Stimulated activated CD8-positive, alpha-beta memory T cell treated with anti-CD3 and anti-CD28 coated beads, Interleukin-12 subunit alpha, Interleukin-12 subunit beta, amount 100 ng/mL, for 1 hour (primary cell): ENCODE data around the gene PRELID2.
"Not testable (repeated sequence)": the region's sequence is repeated elsewhere in the genome, so short reads cannot be mapped to it uniquely, and the experiment has no call there.

Experiments
- DNase-seq: peaks from one replicate; pipeline ENCODE4 v3.0.0-alpha.2; 2020; ENCODE audit warnings: low read depth

Gene PRELID2

DNA sequence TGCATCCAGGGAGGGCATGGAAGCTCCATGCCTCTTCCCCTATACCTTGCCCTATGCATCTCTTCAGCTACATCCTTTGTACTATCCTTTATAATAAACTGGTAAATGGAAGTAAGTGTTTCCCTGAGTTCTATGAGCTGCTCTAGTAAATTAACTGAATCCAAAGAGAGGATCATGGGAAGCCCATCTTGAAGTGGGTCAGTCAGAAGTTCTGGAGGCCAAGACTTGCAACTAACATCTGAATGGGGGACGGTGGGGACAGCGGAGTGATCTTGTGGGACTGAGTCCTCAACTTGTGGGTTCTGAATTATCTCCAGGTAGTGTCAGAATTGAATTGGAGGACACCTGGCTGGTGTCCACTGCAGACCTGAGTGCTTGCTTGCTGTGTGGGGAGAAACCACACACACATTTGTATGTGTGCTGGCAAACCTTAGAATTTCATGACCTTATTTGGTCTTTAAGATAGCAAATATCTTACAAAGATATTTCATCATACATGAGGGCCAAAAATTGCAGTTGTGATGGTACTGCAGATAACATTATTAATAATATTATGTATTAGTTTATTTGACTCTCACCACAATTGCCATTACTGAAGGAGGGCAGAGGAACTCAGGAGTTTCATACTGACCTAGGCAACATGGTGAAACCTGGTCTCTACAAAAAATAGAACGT lies 5.5 kb upstream of the PRELID2 start:
- no peak for DNase-seq

DNA sequence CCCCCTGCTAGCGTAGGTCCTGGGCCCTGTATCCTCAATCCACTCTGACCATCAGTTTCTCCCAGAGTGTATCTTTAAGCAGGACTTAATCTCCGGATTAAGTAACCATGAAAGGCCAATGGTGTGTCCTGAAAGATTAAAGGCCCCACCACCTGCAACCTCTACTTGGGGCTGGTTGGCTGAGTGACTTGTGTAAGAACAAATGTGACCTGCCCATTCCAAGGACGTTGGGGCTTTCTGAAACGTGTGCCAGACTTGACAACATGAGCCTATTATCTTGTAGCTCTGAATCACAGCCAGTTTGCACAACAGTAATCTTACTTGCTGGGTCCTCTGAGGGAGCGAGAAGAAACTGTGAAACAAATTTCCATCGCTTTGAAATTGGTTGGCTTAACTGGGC lies 3.1 kb upstream of the PRELID2 start:
- DNase-seq, result no peak

DNA sequence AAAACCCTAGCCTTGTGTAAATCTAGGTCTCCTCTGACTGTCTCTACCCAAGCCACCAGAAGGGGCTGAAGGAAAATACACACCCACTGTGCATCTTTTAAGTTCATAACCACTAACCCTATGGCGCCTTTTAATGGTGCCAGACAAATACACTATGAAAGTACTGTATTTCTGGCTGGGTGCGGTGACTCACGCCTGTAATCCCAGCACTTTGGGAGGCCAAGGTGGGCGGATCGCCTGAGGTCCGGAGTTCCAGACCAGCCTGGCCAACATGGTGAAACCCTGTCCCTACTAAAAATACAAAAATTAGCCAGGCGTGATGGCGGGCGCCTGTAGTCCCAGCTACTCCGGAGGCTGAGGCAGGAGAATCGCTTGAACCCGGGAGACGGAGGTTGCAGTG lies 1.1 kb upstream of the PRELID2 start:
- not testable (repeated sequence) for DNase-seq

DNA sequence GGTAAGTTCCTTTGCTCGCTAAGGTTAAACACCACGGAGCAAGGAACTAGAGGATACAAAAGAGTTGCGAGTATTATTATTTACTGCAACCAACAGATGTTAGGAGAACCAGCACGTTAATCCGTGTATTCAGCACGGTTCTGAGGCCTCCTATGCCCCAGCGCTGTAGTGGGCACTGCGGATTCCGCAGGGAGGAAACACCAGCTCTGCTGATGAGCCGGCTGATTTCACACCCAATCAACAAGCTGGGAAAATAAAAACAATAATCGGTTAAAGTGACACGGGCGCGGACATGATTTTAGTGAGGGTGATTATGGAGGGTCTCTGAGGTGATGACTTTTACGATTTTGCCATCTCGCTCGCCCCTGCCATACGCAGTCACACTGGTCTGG lies 702 bp upstream of the PRELID2 start:
- DNase-seq, result no peak

DNA sequence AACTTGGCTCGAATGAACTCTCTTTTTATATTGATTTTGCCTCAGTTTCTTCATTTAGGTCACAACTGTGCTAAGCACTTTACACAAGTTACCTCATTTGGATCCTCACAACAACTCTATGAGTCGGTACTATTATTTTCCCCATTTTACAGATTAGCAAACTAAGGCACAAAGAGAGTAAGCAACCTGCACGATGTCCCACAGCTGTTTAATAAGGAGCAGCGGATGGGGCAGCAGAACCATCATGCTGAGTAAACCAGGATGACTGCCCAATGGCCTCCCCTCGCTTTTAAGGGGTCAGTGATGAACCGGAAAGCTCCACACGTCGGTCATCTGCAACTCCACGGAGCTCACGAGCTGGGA lies 607 bp downstream of the PRELID2 start:
- DNase-seq, result no peak

DNA sequence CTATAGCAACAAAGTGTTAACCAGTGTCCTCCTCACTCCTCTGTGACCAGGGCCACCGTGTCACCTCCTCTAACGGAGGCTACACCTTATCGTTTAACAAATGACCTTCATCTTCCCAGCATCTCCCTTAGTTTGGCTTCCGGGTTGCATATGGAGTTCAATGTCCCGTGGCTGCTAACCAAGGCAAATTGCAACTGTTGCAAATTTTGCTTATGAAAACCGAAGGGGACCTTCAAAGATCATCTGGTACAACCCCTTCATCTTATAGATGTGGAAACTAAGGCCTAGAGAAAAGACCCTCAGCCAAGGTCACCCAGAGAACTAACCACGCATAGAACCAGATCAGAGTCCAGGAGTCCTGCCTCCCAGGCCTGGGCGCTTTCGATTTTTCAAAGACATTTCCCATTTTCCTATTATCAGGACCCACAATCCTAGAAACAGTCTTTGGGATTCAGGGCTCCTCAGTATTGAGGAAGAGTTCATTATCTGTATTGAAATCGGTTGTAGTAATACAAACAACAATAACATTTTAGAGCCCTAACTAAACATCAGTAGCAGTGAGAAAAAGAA lies 1.4 kb downstream of the PRELID2 start:
- no peak for DNase-seq

DNA sequence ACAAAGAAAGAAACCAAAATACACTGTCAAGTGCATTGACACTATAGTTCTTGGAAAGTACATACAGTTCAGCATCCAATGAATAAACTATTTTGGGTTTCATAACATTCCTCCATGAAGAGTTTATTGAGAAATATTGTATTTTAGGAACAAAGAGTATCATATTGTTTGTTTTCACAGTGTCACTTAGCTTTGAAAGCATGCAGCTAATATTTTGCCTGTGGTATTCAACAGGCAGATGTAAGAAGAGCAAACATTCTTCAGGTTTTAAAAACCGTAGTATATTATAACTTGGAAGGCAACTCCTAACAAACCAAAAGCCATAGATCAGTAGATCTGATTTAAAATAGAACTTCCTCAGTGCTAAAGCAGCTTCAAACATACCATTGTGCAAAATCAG lies 4.5 kb downstream of the PRELID2 start:
- DNase-seq, result no peak

DNA sequence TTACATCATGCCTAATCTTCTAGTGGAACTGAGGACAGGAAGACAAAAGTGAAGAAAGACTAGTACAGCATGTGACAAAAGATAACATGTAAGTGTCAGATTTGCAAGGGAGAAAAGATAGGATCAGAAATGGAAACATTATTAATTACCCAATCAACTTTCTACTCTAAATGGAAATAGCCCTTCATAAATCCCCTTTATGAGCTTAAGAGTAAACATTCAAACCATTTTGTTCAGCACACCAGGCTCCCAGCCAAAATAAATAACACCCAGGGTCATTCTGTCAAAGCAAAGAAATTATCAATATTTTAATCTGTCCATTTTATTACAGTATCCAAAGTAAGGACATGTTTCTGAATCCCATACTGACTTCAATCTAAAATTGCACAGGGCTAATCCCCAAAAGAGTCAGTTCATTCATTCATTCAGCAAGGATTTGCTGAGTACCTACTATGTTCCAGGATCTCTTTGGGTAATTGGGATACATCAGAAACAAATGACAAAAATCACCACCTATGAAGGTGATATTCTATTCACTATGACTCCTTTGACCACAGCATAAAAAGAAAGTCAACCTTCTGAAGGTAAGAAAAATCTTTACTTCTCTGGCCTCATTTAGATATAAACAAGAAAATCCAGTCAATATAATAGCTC lies 5.3 kb downstream of the PRELID2 start:
- DNase-seq, result no peak

DNA sequence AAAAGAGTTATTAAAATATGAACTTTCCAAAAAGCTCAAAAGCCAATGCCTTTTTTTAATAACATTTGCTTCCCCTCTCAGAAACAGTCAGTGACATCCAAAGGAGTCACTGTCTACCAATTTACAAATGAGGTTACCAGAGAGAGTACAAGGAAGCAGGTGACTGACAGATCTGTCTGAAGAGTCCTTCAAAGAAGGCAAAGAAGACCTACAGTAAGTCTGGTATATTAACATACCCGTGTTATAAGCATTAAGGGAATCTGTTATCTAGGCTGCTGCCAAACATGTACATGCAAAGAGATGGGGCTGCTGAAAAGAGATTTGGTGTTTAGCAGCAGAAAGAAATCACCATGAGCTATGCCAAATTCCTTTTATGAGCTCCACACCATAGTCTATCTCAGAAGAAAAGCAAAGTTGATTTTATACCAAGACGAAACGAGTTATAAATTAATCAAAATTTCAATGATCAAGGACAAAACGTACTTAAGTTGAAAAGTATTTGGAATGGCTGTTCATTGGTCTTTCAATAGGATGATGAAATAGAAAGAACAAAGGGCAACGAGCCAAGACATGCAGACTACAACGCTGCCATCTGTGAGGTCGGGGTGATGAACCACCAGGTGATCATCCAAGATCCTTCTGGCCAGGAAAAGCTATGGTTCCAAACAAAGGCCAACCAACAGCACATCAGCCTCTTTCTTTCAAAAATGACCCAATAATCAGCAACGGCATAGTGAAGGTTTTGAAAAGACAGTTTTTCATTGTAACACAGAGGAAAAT lies 8.1 kb downstream of the PRELID2 start:
- no peak for DNase-seq

DNA sequence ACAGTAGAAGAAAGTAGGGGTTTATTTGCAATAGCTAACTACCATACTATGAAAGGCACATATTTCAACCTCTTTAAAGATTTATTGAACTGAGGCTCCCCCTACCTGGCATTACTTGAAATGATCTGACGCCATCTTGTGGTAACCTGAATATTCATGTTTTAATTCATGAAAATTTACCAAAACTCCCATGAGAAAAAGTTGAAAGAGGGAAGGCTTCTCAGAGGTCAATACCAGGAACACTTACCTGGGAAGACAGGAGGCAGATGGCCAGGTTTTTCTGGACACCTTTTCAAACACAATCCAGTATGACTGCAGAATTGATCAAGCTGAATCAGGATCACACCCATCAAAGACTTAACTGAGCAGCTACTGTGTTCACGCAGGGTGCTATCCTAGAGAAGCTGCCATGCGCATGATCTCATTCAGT lies 9.4 kb downstream of the PRELID2 start:
- no peak for DNase-seq

DNA sequence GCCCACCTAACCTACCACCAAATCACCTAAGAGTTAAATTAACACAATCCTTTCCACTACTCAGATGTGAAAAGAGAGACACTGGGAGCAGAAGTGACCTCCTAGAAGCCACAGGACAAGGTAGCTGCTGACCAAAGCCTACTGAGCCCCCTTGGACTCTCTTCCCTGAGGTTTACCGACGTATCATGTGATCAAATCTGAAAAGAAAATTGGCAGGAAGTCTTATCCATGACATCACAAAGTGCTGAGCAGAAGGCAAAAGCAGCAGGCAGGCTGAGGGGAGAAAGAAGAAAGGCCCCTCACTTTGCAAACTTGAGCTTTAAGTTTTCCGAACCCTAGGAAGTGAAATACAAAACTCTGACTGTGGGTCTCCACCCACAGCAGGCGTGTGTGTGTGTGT lies 11.1 kb downstream of the PRELID2 start:
- no peak for DNase-seq

DNA sequence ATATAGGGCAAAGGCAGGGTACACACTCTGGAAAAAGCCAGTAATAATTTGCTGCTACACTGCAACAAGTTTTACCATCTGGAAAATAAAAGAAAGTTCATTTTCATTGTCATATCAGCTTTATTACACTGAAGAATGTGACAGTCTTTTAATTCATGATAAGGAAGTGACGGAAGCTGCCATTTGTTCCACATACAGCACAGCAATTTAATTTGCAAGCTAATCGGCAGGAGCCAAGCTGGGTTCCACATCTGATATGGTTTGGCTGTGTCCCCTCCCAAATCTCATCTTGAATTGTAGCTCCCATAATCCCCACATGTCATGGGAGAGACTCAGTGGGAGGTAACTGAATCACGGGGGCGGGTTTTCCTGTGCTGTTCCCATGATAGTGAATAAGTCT lies 16.5 kb downstream of the PRELID2 start:
- DNase-seq, result no peak

DNA sequence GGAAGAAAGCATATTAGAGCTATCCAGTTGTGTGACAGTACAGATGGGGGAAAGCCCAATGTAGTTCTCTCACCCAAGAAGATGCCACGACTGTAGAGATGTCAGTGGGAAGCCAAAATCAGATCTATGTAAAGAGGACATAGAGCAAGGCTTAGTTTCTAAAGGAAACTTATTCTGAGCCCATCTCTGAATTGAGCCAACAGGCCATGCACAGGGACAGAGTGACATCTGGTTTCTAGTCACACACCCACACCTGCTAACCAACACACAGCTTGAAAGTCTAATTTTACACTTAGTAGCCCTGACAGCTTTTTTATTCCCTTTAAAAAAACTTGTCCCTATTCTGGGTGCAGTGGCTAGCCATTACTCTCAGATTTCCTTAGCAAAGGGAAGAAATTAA lies 22.3 kb downstream of the PRELID2 start:
- DNase-seq, result no peak

DNA sequence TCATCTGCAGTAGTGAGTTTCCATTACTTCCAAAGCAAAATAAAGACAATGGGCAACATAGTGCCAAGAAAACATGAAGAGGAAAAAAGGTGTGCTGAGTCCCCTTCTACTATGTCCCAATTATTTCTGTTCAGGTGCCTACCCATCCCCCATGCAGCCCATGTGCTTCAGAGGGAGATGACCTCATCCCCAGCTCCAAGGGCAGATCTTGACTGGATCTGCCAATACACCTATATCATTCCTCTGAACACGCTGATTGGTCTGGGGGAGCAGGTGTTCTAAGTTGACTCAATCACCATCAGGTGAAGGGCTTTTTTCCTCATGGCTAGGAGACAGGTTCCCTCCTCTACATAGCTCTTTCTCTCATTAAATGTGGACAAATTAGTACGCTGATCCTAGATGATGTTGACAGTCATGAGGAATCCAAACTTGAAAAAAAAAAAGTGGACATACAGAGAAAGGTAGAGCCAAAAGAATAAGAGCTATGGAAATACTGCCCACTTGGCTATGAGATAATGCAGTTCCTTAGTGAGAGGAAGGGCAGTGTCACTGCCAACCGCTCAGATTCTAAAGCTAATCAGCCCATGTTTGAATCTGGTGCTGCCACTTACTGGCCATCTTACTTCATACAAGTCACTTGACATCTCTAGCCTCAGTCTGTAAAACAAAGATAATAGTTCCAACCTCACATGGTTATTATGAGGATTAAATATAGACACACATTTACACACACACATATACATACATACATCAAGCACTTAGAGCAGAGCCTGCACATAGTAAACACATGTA lies 23.1 kb downstream of the PRELID2 start:
- no peak for DNase-seq

DNA sequence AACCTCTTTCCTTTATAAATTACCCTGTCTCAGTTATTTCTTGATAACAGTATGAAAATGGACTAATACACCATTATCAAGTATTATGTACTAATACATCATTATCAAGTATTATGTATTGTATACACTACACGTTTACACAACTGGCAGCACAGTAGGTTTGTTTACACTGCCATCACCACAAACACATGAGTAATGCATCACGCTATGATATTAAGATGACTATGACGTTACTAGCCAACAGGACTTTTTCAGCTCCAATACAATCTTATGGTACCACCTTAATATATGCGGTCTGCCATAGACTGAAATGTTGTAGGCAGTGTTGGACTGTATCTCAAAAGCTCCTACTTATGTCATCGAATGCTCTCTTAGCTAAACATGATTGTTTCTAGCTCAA lies 28.2 kb downstream of the PRELID2 start:
- no peak for DNase-seq

DNA sequence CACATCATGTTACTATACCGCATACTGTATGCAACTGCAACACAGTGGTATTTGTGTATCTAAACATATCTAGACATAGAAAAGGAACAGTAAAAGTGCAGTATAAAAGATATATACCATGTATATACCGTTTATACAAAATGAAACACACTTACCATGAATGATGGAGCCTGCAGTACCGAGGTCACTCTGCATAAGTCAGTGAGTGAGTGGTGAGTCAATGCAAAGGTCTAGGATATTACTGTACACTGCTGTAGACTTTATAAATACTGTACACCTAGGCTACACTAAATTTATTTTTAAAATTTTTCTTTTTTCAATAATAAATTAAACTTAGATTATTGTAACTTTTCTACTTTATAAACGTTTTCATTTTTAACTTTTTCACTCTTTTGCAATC lies 29.3 kb downstream of the PRELID2 start:
- DNase-seq, result no peak

DNA sequence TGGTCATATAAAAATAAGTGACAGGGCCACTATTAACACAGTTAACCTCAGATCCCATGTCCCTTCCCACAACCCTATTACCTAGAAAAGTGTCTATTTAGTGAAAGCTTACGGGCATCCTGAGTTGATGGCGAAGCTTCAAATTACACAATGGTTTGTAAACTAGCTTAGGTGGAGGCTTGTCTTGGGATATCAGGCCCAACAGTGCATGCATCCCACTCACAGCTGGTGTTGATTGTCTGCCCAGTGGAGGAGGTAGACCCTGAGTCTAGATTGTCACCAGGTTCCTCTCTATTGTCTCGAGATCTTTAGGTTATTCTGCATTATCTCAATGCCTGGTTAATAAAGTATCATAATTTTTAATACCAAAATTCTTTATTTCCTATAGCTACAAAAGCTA lies 30.4 kb downstream of the PRELID2 start:
- no peak for DNase-seq

DNA sequence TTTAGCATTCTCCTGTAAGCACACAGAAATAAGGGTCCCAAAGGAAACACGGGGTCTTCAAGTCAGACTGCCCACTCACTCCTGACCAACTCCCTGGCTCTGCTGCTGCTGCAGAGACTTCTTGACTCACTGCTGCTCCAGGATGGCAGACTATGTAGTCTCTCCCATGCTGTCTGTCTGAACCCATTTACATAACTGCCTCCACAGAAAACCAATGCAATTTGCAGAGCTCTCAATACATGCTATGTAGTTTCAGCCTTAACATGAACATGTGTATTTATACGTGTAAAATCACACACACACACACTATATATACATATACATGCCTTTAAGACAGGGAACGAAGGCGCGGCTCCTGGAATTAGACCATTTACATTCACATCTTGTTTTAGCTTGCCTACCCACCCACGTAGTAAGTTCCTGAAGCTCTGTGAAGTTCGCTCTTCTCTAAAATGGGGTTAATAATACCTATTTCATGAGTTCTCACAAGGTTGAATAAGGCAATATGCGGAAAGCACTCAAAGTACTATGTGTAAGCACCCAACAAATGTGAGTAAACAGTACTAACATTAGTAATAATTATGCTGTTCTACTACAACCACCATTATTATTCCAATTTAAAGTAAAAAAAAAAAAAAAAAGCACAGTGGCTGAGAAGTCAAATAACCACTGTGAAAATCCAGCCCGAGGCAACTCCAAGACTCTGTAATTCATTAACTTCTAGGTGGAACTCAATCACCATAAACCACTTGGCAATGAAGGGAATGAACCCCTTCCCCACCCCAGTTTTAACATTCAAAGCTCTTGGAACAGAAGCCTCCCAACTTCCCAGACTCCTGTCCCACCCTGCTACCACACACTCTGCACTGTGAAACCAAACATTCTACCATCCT lies 31.8 kb downstream of the PRELID2 start:
- no peak for DNase-seq

DNA sequence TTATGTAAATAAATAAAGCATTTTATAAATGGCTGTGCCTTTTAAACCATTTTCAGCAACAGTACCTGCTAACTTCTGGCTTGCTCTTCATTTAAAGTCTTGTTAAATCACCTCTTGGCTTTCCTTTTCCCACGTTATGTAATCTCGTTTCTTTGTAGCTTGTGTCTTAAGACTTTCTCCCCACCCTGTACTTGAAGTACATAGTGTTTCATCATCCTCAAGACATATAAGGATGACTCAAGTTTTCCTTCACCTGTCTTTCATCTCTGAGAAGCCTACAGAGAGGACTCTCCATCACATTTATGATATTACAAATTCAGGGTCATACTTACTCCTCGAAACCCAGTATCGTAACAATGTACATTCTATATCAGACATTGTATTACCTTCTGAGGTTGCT lies 33.9 kb downstream of the PRELID2 start:
- DNase-seq, result no peak

DNA sequence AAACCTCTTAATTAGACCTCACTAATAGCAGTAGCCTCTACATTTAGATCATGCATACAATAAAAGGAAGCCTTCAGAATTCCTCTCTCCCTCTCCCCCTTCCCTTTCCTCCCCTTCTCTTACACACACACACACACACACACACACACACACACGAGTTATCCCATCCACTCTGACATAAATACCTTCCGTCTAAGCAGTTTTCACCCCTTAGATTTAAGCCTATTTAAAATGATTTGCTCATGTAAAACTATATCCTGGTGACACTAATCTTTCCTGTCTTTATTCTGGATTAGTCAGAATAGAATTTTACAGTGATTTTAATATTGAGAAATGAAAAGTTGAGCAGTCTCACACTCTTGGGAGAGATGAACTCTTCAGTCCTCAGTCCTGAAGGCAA lies 35.0 kb downstream of the PRELID2 start:
- DNase-seq, result no peak

DNA sequence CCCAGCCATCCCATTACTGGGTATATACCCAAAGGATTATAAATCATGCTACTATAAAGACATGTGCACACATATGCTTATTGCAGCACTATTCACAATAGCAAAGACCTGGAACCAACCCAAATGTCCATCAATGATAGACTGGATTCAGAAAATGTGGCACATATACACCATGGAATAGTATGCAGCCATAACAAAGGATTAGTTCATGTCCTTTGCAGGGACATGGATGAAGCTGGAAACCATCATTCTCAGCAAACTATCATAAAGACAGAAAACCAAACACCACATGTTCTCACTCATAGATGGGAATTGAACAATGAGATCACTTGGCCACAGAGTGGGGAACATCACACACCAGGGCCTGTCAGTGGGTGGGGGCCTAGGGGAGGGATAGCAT lies 36.6 kb downstream of the PRELID2 start:
- not testable (repeated sequence) for DNase-seq
